Keratinocyte (primary cell): Measurements from ENCODE around the gene IPO13.

Experiments used
- EZH2 ChIP-seq: IDR thresholded peaks from one replicate; pipeline ENCODE4 v1.6.1; 2012; ENCODE audit warnings: inconsistent platforms, mild to moderate bottlenecking, low read length, moderate library complexity
- TF ChIP-seq, protein P1 (sequence below), 3 experiments: IDR thresholded peaks in 1 of 3; conservative IDR thresholded peaks in 1 of 3; optimal IDR thresholded peaks in 1 of 3; 2 replicates in 2 of 3; 3 replicates in 1 of 3; pipeline versions ENCODE3 to v1.5.1; 2011; ENCODE audit warnings: low read length in 3 of 3, mild to moderate bottlenecking in 3 of 3, moderate library complexity in 2 of 3, control low read depth in 1 of 3, inconsistent platforms in 1 of 3; ENCODE audit not compliant: insufficient read depth in 2 of 3; ENCODE audit errors: extremely low read depth in 1 of 3

DNA sequence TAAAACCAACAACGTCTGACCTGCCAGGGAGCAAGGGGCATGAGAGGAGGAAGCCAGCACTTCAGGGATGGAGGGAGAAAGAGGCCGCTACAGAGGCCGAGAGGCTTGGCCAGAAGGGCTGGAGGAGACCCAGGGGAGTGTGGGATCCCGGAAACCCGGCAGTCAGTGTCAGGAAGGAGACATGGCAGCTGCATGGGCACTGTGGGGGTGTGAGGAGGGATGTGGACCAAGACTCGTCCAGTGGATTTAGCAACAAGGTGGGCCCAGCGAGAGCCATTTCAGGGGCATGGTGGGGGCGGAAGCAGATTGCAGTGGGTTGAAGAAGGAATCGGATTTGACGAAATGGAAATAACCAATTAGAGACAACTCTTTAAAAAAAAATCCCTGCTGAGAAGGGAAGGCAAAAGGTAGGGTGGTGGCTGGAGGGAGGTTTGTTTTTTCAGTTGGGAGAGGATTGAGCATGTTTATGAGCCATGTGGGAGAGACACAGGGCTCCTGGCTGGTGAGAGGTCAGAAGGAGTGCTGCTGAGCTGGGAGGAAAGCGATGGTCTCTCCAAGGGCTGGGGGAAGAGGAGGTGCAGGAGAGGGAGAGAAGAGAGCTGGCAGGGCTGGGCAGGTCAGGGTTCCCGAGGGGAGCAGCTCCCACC, 36.6 kb downstream of the IPO13 start:
- TF ChIP-seq, protein P1, sequence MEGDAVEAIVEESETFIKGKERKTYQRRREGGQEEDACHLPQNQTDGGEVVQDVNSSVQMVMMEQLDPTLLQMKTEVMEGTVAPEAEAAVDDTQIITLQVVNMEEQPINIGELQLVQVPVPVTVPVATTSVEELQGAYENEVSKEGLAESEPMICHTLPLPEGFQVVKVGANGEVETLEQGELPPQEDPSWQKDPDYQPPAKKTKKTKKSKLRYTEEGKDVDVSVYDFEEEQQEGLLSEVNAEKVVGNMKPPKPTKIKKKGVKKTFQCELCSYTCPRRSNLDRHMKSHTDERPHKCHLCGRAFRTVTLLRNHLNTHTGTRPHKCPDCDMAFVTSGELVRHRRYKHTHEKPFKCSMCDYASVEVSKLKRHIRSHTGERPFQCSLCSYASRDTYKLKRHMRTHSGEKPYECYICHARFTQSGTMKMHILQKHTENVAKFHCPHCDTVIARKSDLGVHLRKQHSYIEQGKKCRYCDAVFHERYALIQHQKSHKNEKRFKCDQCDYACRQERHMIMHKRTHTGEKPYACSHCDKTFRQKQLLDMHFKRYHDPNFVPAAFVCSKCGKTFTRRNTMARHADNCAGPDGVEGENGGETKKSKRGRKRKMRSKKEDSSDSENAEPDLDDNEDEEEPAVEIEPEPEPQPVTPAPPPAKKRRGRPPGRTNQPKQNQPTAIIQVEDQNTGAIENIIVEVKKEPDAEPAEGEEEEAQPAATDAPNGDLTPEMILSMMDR (optimal IDR thresholded peaks at IDR 0.05 in 1 of 3, IDR thresholded peaks at IDR 0.05 in 1 of 3, conservative IDR thresholded peaks at IDR 0.05 in 1 of 3; ENCODE audit: extremely low read depth in 1 of 3, insufficient read depth in 2 of 3, low read length in 3 of 3) = no peak
- TF ChIP-seq EZH2 = no peak
